C1 segment of cervical spinal cord (tissue), 14 donors: ENCODE data around the gene RASGRP3.

Experiments used
- DNase-seq, 14 donors: peaks; one replicate each; lab custom pipeline; 2025; lab: John Stamatoyannopoulos, UW

RASGRP3 gene

GRCh38 chr2:33476131-33476792 lies at the start of gene RASGRP3:
Gene RASGRP3 (plus strand): TSS chr2:33476649. CDS start chr2:33515137, 38,488 bp downstream.
- peak in 13 of 14 donors; percentile 43 to 83 (median 79) for DNase-seq

GRCh38 chr2:33426666-33427231 lies 49.7 kb upstream of the RASGRP3 start:
- no peak for DNase-seq

- DNase-seq = no peak
These were observed 46.4 kb upstream of the RASGRP3 start for GRCh38 chr2:33430077-33430476.

GRCh38 chr2:33430856-33431255 lies 45.6 kb upstream of the RASGRP3 start:
- no peak for DNase-seq

- no peak for DNase-seq
These were observed 43.6 kb upstream of the RASGRP3 start for GRCh38 chr2:33432871-33433270.

- no peak for DNase-seq
These were observed 42.9 kb upstream of the RASGRP3 start for GRCh38 chr2:33433279-33434235.

GRCh38 chr2:33435518-33435917 lies 40.9 kb upstream of the RASGRP3 start:
- no peak for DNase-seq

GRCh38 chr2:33436083-33436482 lies 40.4 kb upstream of the RASGRP3 start:
- DNase-seq = no peak

GRCh38 chr2:33437297-33437696 lies 39.2 kb upstream of the RASGRP3 start:
- no peak for DNase-seq

GRCh38 chr2:33437815-33438214 lies 38.6 kb upstream of the RASGRP3 start:
- DNase-seq = no peak

- peak in 10 of 14 donors; percentile 14 to 62 (median 32) for DNase-seq
These were observed 35.1 kb upstream of the RASGRP3 start for GRCh38 chr2:33441235-33441810.

- peak in 1 of 14 donors; percentile 10 for DNase-seq
These were observed 34.4 kb upstream of the RASGRP3 start for GRCh38 chr2:33442052-33442451.

- DNase-seq = peak in 4 of 14 donors; percentile 8 to 12 (median 10)
These were observed 33.8 kb upstream of the RASGRP3 start for GRCh38 chr2:33442528-33443079.

- no peak for DNase-seq
These were observed 33.1 kb upstream of the RASGRP3 start for GRCh38 chr2:33443274-33443829.

GRCh38 chr2:33444967-33445366 lies 31.5 kb upstream of the RASGRP3 start:
- DNase-seq = no peak

GRCh38 chr2:33448220-33448899 lies 28.1 kb upstream of the RASGRP3 start:
- no peak for DNase-seq

GRCh38 chr2:33451214-33451613 lies 25.2 kb upstream of the RASGRP3 start:
- no peak for DNase-seq

GRCh38 chr2:33451825-33452224 lies 24.6 kb upstream of the RASGRP3 start:
- DNase-seq = no peak

GRCh38 chr2:33452545-33452944 lies 23.9 kb upstream of the RASGRP3 start:
- no peak for DNase-seq

- DNase-seq = no peak
These were observed 22.5 kb upstream of the RASGRP3 start for GRCh38 chr2:33453905-33454479.
